Measurements from ENCODE around the gene GABRR3. TPM values are rescaled to one million over a fixed set of nuclear protein-coding genes. Genes with fewer than 3 reads are reported as not detected.

The GABRR3 gene
- total RNA-seq, 2 experiments from 2014 or later = not detected

- Histone ChIP-seq H2AFZ (ENCODE audit: low read length) (no peak overlapping the region), H4K20me1 (ENCODE audit: insufficient read depth, low read length) (no peaks in the 10 kb centered on the region), H3K27ac (ENCODE audit: low read depth, low read length, poor library complexity, severe bottlenecking) (no peak overlapping the region), H3K4me1 (ENCODE audit: insufficient read depth, low read length, poor library complexity, severe bottlenecking) (no peaks in the 10 kb centered on the region), H3K4me2 (ENCODE audit: low read length) (no peak overlapping the region), H3K36me3 (ENCODE audit: insufficient read depth, low read length) (peaks cover 22% of the 10 kb centered on the region; the same call in 1 of the 2 replicates), H3K4me3 (ENCODE audit: low read depth, low read length, poor library complexity, severe bottlenecking) (no peak overlapping the region), H3K9me3 (ENCODE audit: low read length) (no peaks in the 10 kb centered on the region), H3K9me2 (ENCODE audit: insufficient read depth, low read length) (no peaks in the 10 kb centered on the region), H3K79me2 (ENCODE audit: insufficient read depth, low read depth, low read length) (no peaks in the 10 kb centered on the region)
- intact Hi-C loops (cut with micrococcal nuclease; ENCODE audit: unreplicated experiment) = no loop called here
- TF ChIP-seq EZH2phosphoT487 (IDR thresholded peaks at IDR 0.05; ENCODE audit: borderline replicate concordance, low read depth, low read length) = no peak
- no peak for TF ChIP-seq CTCF (conservative IDR thresholded peaks at IDR 0.05; ENCODE audit: low read length)
- ChIA-PET CTCF (ENCODE audit: unreplicated experiment) (no interaction called here), POLR2A (interaction anchor here (0.6 to 0.8 kb wide), 3 partner anchors 48 to 114 kb away, joined by 3 read pairs; no protein-coding TSS in a partner anchor)
- no TSS peak for BruUV-seq (replicated peaks)
- DNase-seq (ENCODE audit: low spot score) = no peak
Measured at GRCh38 chr3:97939401-97939800, 95.7 kb downstream of the GABRR3 start.

GRCh38 chr3:97938444-97938843 is 96.7 kb downstream of the GABRR3 start:
- no peaks in the 10 kb centered on the region for H4K20me1 ChIP-seq (ENCODE audit: insufficient read depth, low read length)
- H3K27ac ChIP-seq (ENCODE audit: low read depth, low read length, poor library complexity, severe bottlenecking) = no peak overlapping the region
- BruUV-seq (replicated peaks) = no TSS peak
- no peaks in the 10 kb centered on the region for H3K4me1 ChIP-seq (ENCODE audit: insufficient read depth, low read length, poor library complexity, severe bottlenecking)
- no peak overlapping the region for H3K4me3 ChIP-seq (ENCODE audit: low read depth, low read length, poor library complexity, severe bottlenecking)
- no peak for TF ChIP-seq CTCF (conservative IDR thresholded peaks at IDR 0.05; ENCODE audit: low read length)
- H3K36me3 ChIP-seq (ENCODE audit: insufficient read depth, low read length) = peaks cover 14% of the 10 kb centered on the region; the same call in 1 of the 2 replicates
- no peaks in the 10 kb centered on the region for H3K79me2 ChIP-seq (ENCODE audit: insufficient read depth, low read depth, low read length)
- H3K9me2 ChIP-seq (ENCODE audit: insufficient read depth, low read length) = no peaks in the 10 kb centered on the region
- intact Hi-C loops (cut with micrococcal nuclease; ENCODE audit: unreplicated experiment) = no loop called here
- H3K9me3 ChIP-seq (ENCODE audit: low read length) = no peaks in the 10 kb centered on the region
- H2AFZ ChIP-seq (ENCODE audit: low read length) = no peak overlapping the region
- DNase-seq (ENCODE audit: low spot score) = no peak
- no peak overlapping the region for H3K4me2 ChIP-seq (ENCODE audit: low read length)
- ChIA-PET POLR2A (no interaction called here), CTCF (ENCODE audit: unreplicated experiment) (no interaction called here)

GRCh38 chr3:97937205-97937604 is 97.9 kb downstream of the GABRR3 start:
- POLR2A ChIA-PET = no interaction called here
- TF ChIP-seq EZH2phosphoT487 (IDR thresholded peaks at IDR 0.05; ENCODE audit: borderline replicate concordance, low read depth, low read length) = no peak
- TF ChIP-seq CTCF (conservative IDR thresholded peaks at IDR 0.05; ENCODE audit: low read length) = no peak
- CTCF ChIA-PET (ENCODE audit: unreplicated experiment) = interaction anchor here (0.5 kb wide), 1 partner anchor 94 kb away, joined by 3 read pairs; no protein-coding TSS in a partner anchor
- no TSS peak for BruUV-seq (replicated peaks)
- no peak overlapping the region for H3K27ac ChIP-seq (ENCODE audit: low read depth, low read length, poor library complexity, severe bottlenecking)
- intact Hi-C loops (cut with micrococcal nuclease; ENCODE audit: unreplicated experiment) = no loop called here
- H3K9me3 ChIP-seq (ENCODE audit: low read length) = no peaks in the 10 kb centered on the region
- no peak for DNase-seq (ENCODE audit: low spot score)
- H2AFZ ChIP-seq (ENCODE audit: low read length) = no peak overlapping the region
- no peak overlapping the region for H3K4me3 ChIP-seq (ENCODE audit: low read depth, low read length, poor library complexity, severe bottlenecking)
- H4K20me1 ChIP-seq (ENCODE audit: insufficient read depth, low read length) = no peaks in the 10 kb centered on the region
- H3K9me2 ChIP-seq (ENCODE audit: insufficient read depth, low read length) = no peaks in the 10 kb centered on the region
- no peaks in the 10 kb centered on the region for H3K79me2 ChIP-seq (ENCODE audit: insufficient read depth, low read depth, low read length)
- peaks cover 1% of the 10 kb centered on the region; the same call in 1 of the 2 replicates for H3K36me3 ChIP-seq (ENCODE audit: insufficient read depth, low read length)
- H3K4me1 ChIP-seq (ENCODE audit: insufficient read depth, low read length, poor library complexity, severe bottlenecking) = no peaks in the 10 kb centered on the region
- H3K4me2 ChIP-seq (ENCODE audit: low read length) = no peak overlapping the region
